HepG2 (cell line): ENCODE results near the gene RBPJ. TPM values are rescaled to one million over a fixed set of nuclear protein-coding genes. Genes with fewer than 3 reads are reported as not detected.

Source experiments
- ATAC-seq: fragments of 200-7000 bp; cut with Tn5 transposase; 3 replicates; pipeline ENCODE4 v1.9.1; 2020; ENCODE audit warnings: mild to moderate bottlenecking, moderate library complexity
- BruUV-seq: library from RNA; stranded (reverse); fragments of 400-500 nt; replicated peaks from 2 replicates; lab custom pipeline; 2021; lab: Mats Ljungman, UMichigan
- CTCF ChIA-PET: fragments of 300-600 bp; formaldehyde crosslinking; extraction: SDS; loops from one replicate; lab custom pipeline; 2021; ENCODE audit warnings: low total read pairs, inconsistent platforms, low intra/inter-chr PET ratio; lab: Yijun Ruan, JAX
- POLR2A ChIA-PET: fragments of 350-600 bp; sonication (Branson Sonifier 250); formaldehyde crosslinking; loops from one replicate; lab custom pipeline; 2020; ENCODE audit warnings: antibody characterized with exemption, inconsistent platforms; lab: Yijun Ruan, JAX
- DNase-seq: peaks from one replicate; pipeline ENCODE4 v3.0.0-alpha.2; 2015; ENCODE audit warnings: low spot score
- FAIRE-seq: peaks from 3 replicates; lab custom pipeline; 2011; peaks lifted over from hg19 to GRCh38; lab: Jason Lieb, UNC
- H2AFZ ChIP-seq: one replicate; pipeline ENCODE4 v1.6.1; 2011; ENCODE audit warnings: low read length, inconsistent platforms
- H3K27ac ChIP-seq: fragments of 300-600 bp; 3 replicates; pipeline ENCODE4 v1.8.0; 2011; ENCODE audit warnings: mixed run types, mild to moderate bottlenecking, mixed read lengths, low read length, inconsistent platforms; ENCODE audit not compliant: insufficient read depth; ENCODE audit errors: extremely low read length
- H3K27me3 ChIP-seq, 2 experiments: fragments of 200-600 bp in 1 of 2; 2 replicates in 1 of 2; 3 replicates in 1 of 2; pipeline versions ENCODE4 v1.6.0 to v1.8.0; 2011; ENCODE audit warnings: low read length in 2 of 2, mild to moderate bottlenecking in 2 of 2, moderate library complexity in 2 of 2, inconsistent platforms in 1 of 2; ENCODE audit not compliant: insufficient read depth in 2 of 2, control insufficient read depth in 1 of 2
- H3K36me3 ChIP-seq, 2 experiments: fragments of 200-600 bp in 1 of 2; replicated peaks in 1 of 2; 2 replicates in 1 of 2; 3 replicates in 1 of 2; pipeline versions ENCODE4 v1.5.1 to v1.8.0; 2011; ENCODE audit warnings: low read length in 2 of 2, inconsistent platforms in 1 of 2; ENCODE audit not compliant: insufficient read depth in 2 of 2, control insufficient read depth in 1 of 2
- H3K4me1 ChIP-seq: 2 replicates; pipeline ENCODE4 v1.5.1; 2012; ENCODE audit warnings: low read length, inconsistent platforms; ENCODE audit not compliant: insufficient read depth
- H3K4me2 ChIP-seq: 2 replicates; pipeline ENCODE4 v1.6.0; 2011; ENCODE audit warnings: low read depth, low read length, inconsistent platforms
- H3K4me3 ChIP-seq, 3 experiments: fragments of 200-600 bp in 1 of 3; sonication (generic), shearing (Covaris generic) in 1 of 3; replicated peaks in 1 of 3; 2 replicates each; pipeline ENCODE4 v1.5.1; 2011 to 2016; ENCODE audit warnings: low read length in 3 of 3, inconsistent platforms in 2 of 3, low read depth in 2 of 3, mild to moderate bottlenecking in 2 of 3, control low read depth in 1 of 3, mixed read lengths in 1 of 3; ENCODE audit not compliant: insufficient read depth in 1 of 3
- H3K79me2 ChIP-seq: one replicate; pipeline ENCODE4 v1.6.1; 2011; ENCODE audit warnings: low read length, inconsistent platforms; ENCODE audit not compliant: insufficient read depth
- H3K9ac ChIP-seq: 2 replicates; pipeline ENCODE4 v1.6.0; 2011; ENCODE audit warnings: mild to moderate bottlenecking, low read depth, low read length, inconsistent platforms; ENCODE audit not compliant: insufficient read depth
- H3K9me3 ChIP-seq: 2 replicates; pipeline ENCODE4 v1.5.1; 2012; ENCODE audit warnings: mild to moderate bottlenecking, low read length
- H4K20me1 ChIP-seq: 2 replicates; pipeline ENCODE4 v1.6.0; 2011; ENCODE audit warnings: inconsistent platforms, mild to moderate bottlenecking, low read length, moderate library complexity; ENCODE audit not compliant: insufficient read depth
- ATF7-NPFF ChIP-seq: sonication (generic); formaldehyde crosslinking; IDR thresholded peaks from 2 replicates; pipeline ENCODE4 v1.8.1; 2023; ENCODE audit warnings: mild to moderate bottlenecking, low read depth, missing genetic modification reagents, moderate library complexity
- CEBPB ChIP-seq: IDR thresholded peaks from 2 replicates; pipeline ENCODE4 v1.6.1; 2011; ENCODE audit warnings: low read depth, low read length, improper control_type of control experiment, borderline replicate concordance
- FOXA3 ChIP-seq: IDR thresholded peaks from 2 replicates; pipeline ENCODE4 v1.6.1; 2016; ENCODE audit warnings: missing genetic modification reagents, missing compliant biosample characterization
- FOXO4 ChIP-seq: sonication (generic); formaldehyde crosslinking; conservative IDR thresholded peaks from 2 replicates; pipeline ENCODE4 v1.8.1; 2023; ENCODE audit warnings: missing genetic modification reagents
- FUBP1 ChIP-seq: sonication (generic); formaldehyde crosslinking; IDR thresholded peaks from 2 replicates; pipeline ENCODE4 v1.5.1; 2020; ENCODE audit warnings: missing genetic modification reagents, mild to moderate bottlenecking, borderline replicate concordance
- NFKBIZ ChIP-seq: IDR thresholded peaks from 2 replicates; pipeline ENCODE4 v1.6.1; 2018; ENCODE audit warnings: missing genetic modification reagents, missing compliant biosample characterization
- NONO ChIP-seq, 2 experiments: fragments of 450-650 bp in 1 of 2; sonication (generic) in 1 of 2; formaldehyde crosslinking in 1 of 2; IDR thresholded peaks in 1 of 2; conservative IDR thresholded peaks in 1 of 2; 2 replicates each; pipeline versions ENCODE4 v1.6.1 to v1.8.0; 2017 to 2022; ENCODE audit warnings: mild to moderate bottlenecking in 1 of 2, missing genetic modification reagents in 1 of 2, moderate library complexity in 1 of 2
- REST ChIP-seq, 2 experiments: IDR thresholded peaks; 2 replicates each; pipeline ENCODE4 v1.6.1; 2011 to 2012; ENCODE audit warnings: low read length in 2 of 2, borderline replicate concordance in 1 of 2, low read depth in 1 of 2, mild to moderate bottlenecking in 1 of 2, moderate library complexity in 1 of 2
- SPEN ChIP-seq: sonication (generic); formaldehyde crosslinking; IDR thresholded peaks from 2 replicates; pipeline ENCODE4 v1.5.1; 2020; ENCODE audit warnings: low read depth, mild to moderate bottlenecking, missing genetic modification reagents
- TCF12 ChIP-seq, 2 experiments: fragments of 450-650 bp in 1 of 2; sonication (generic) in 1 of 2; formaldehyde crosslinking in 1 of 2; IDR thresholded peaks; 2 replicates each; pipeline versions ENCODE4 v1.6.1 to v1.8.0; 2017 to 2022; ENCODE audit warnings: antibody characterized with exemption in 1 of 2, mild to moderate bottlenecking in 1 of 2, missing genetic modification reagents in 1 of 2, moderate library complexity in 1 of 2
- ZBTB20 ChIP-seq: sonication (generic); formaldehyde crosslinking; IDR thresholded peaks from 2 replicates; pipeline ENCODE4 v1.8.1; 2023; ENCODE audit warnings: missing genetic modification reagents, low read depth, mild to moderate bottlenecking, borderline replicate concordance
- ZNF547 ChIP-seq: sonication (generic); formaldehyde crosslinking; IDR thresholded peaks from 2 replicates; pipeline ENCODE4 v1.5.1; 2020; ENCODE audit warnings: mild to moderate bottlenecking, missing genetic modification reagents
- WGBS: methylation state at CpG from one replicate; pipeline ENCODE4 v1.1.6; 2017; ENCODE audit warnings: low lambda C conversion rate; 5-methylcytosine and 5-hydroxymethylcytosine counted together
- in situ Hi-C: cut with HindIII; loops from 2 replicates; pipeline ENCODE4 v1.10.0; 2017; ENCODE audit warnings: low pct_unique_long_range_greater_than_20kb; ENCODE audit not compliant: extremely low pct_ligation_motif_present
- intact Hi-C: fragments of 100-400 bp; cut with micrococcal nuclease; formaldehyde crosslinking; loops from one replicate; pipeline ENCODE4 v1.10.0; 2022; ENCODE audit not compliant: unreplicated experiment
- polyA plus RNA-seq, 8 experiments: library from polyadenylated mRNA; depleted of rRNA in 3 of 8; stranded (reverse) in 7 of 8; unstranded in 1 of 8; fragments of >200 nt; fragmentation: Illumina TruSeq in 4 of 8; extraction: Trizol in 4 of 8; gene quantifications; 2 replicates each; pipeline versions ENCODE4 v1.2.1 to v1.2.3, GENCODE V29; 2011 to 2016; ENCODE audit warnings: low read depth in 4 of 8, missing spikeins in 1 of 8, mixed read lengths in 1 of 8; ENCODE audit not compliant: insufficient read depth in 1 of 8
- total RNA-seq, 5 experiments: library from RNA; depleted of rRNA; stranded (reverse); fragments of >200 nt; fragmentation: Illumina TruSeq; extraction: Trizol; gene quantifications; 2 replicates each; pipeline ENCODE4 v1.2.3, GENCODE V29; 2016; ENCODE audit warnings: low read depth in 1 of 5

RBPJ gene
- total and polyA plus RNA-seq, 2 of the 13 experiments (the other 11 are each of a cell fraction or from before 2014, with no cell fraction given) = 25.9 to 33.2 TPM

- Histone ChIP-seq H3K79me2 (peaks cover 20% of the 10 kb centered on the region), H3K27me3 (no peaks in the 10 kb centered on the region; a peak in 1 of 5 replicates), H2AFZ (no peak overlapping the region), H3K36me3 (no peaks in the 10 kb centered on the region), H4K20me1 (peaks cover 15% of the 10 kb centered on the region), H3K4me1 (peaks cover 18% of the 10 kb centered on the region), H3K9ac (no peak overlapping the region), H3K27ac (no peak overlapping the region), H3K4me3 (no peak overlapping the region), H3K9me3 (no peaks in the 10 kb centered on the region; the same call in 1 of the 2 replicates), H3K4me2 (no peak overlapping the region)
- BruUV-seq = no TSS peak
- in situ Hi-C loops = no loop called here
- intact Hi-C loops = loop anchor here (2.0 kb wide), 1 partner anchor 399 kb away; no protein-coding TSS in a partner anchor
- DNase-seq = no peak
- ATAC-seq = no peak
- ChIA-PET CTCF (no interaction called here), POLR2A (no interaction called here)
- no peak for FAIRE-seq
- 73% methylated on average over 2 of the region's 2 CpGs for WGBS
- TF ChIP-seq SPEN (CRISPR knock-in tag) (no peak), REST (IDR thresholded peaks at IDR 0.05; ENCODE audit: borderline replicate concordance in 1 of 2, low read depth in 1 of 2, low read length in 2 of 2) (no peak), CEBPB (no peak), ATF7-NPFF (CRISPR knock-in tag) (no peak), NONO (IDR thresholded peaks at IDR 0.05) (no peak), NONO (CRISPR knock-in tag; conservative IDR thresholded peaks at IDR 0.05) (no peak), FOXA3 (no peak), ZBTB20 (CRISPR knock-in tag) (no peak), ZNF547 (CRISPR knock-in tag) (no peak), TCF12 (IDR thresholded peaks at IDR 0.05) (no peak), TCF12 (CRISPR knock-in tag; IDR thresholded peaks at IDR 0.05) (no peak), FUBP1 (no peak), FOXO4 (no peak), NFKBIZ (no peak)
Measured at GRCh38 chr4:26317766-26318165, 3.0 kb upstream of the RBPJ start.
